Measurements from ENCODE around the gene RPL7L1. TPM values are rescaled to one million over a fixed set of nuclear protein-coding genes. Genes with fewer than 3 reads are reported as not detected.
A peak's percentile ranks its signal among the peaks of the same experiment; 100 is the strongest.

Gene RPL7L1
- total and polyA plus RNA-seq, 2 of the 13 experiments (the other 11 are each of a cell fraction or from before 2014, with no cell fraction given): 51.6 to 179 TPM

GRCh38 chr6:42890311-42891198 lies 11.1 kb downstream of the RPL7L1 start (continued):
- TF ChIP-seq MAFG (CRISPR knock-in tag; IDR thresholded peaks at IDR 0.05) (no peak), PITX1 (CRISPR knock-in tag; IDR thresholded peaks at IDR 0.05) (peak; percentile 88), NKX3-1 (CRISPR knock-in tag; IDR thresholded peaks at IDR 0.05) (peak; percentile 76), PRMT3 (CRISPR knock-in tag; IDR thresholded peaks at IDR 0.05; ENCODE audit: borderline replicate concordance, low read depth) (peak; percentile 89), SP1 (IDR thresholded peaks at IDR 0.05) (no peak), SP1 (CRISPR knock-in tag; IDR thresholded peaks at IDR 0.05) (no peak; the same call in none of the 2 replicates), ETV5 (CRISPR knock-in tag; IDR thresholded peaks at IDR 0.05; ENCODE audit: borderline replicate concordance) (peak; percentile 89), KLF6 (CRISPR knock-in tag; IDR thresholded peaks at IDR 0.05) (peak; percentile 99), PRDM10 (CRISPR knock-in tag; IDR thresholded peaks at IDR 0.05; ENCODE audit: low read depth) (peak; percentile 100), ZNF274 (CRISPR knock-in tag; IDR thresholded peaks at IDR 0.05) (peak; percentile 97), ZNF296 (CRISPR knock-in tag; conservative IDR thresholded peaks at IDR 0.05) (no peak), RAD21 (CRISPR knock-in tag; IDR thresholded peaks at IDR 0.05) (peak; percentile 78), U2AF1 (optimal IDR thresholded peaks at IDR 0.05; ENCODE audit: low read depth, low read length) (peak; percentile 93), THAP11 (CRISPR knock-in tag; IDR thresholded peaks at IDR 0.05) (peak; percentile 85), ZNF350 (CRISPR knock-in tag; IDR thresholded peaks at IDR 0.05; ENCODE audit: borderline replicate concordance, low read depth) (peak; percentile 99), CEBPZ (IDR thresholded peaks at IDR 0.05; ENCODE audit: low read length) (no peak), PHF20 (CRISPR knock-in tag; IDR thresholded peaks at IDR 0.05) (peak; percentile 90), HIVEP1 (CRISPR knock-in tag; IDR thresholded peaks at IDR 0.05) (peak; percentile 96), PTBP1 (IDR thresholded peaks at IDR 0.05; ENCODE audit: low read depth, low read length, poor library complexity, severe bottlenecking) (peak; percentile 30), ZNF17 (CRISPR knock-in tag; IDR thresholded peaks at IDR 0.05) (peak; percentile 42; the same call in 1 of the 2 replicates), SCMH1 (CRISPR knock-in tag; IDR thresholded peaks at IDR 0.05; ENCODE audit: borderline replicate concordance) (no peak), TBX3 (IDR thresholded peaks at IDR 0.05; ENCODE audit: borderline replicate concordance) (no peak)
- TF ChIP-seq, protein P1, sequence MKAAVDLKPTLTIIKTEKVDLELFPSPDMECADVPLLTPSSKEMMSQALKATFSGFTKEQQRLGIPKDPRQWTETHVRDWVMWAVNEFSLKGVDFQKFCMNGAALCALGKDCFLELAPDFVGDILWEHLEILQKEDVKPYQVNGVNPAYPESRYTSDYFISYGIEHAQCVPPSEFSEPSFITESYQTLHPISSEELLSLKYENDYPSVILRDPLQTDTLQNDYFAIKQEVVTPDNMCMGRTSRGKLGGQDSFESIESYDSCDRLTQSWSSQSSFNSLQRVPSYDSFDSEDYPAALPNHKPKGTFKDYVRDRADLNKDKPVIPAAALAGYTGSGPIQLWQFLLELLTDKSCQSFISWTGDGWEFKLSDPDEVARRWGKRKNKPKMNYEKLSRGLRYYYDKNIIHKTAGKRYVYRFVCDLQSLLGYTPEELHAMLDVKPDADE (CRISPR knock-in tag; IDR thresholded peaks at IDR 0.05): 0 out of 2 replicates have a peak, but pooled peaks have one; percentile 51
